ENCODE measurements around the gene RASEF.

Gene RASEF

GRCh38 chr9:82996941-82997340, 66.0 kb downstream of the RASEF start:
- Histone ChIP-seq H3K4me3 (IDR thresholded peaks at IDR 0.05; ENCODE audit: insufficient read depth, low read depth, low read length) (no peak overlapping the region), H3K36me3 (ENCODE audit: insufficient read depth) (no peaks in the 10 kb centered on the region), H3K79me2 (ENCODE audit: insufficient read depth, low read depth) (no peaks in the 10 kb centered on the region), H3K27me3 (ENCODE audit: insufficient read depth, low read depth) (no peaks in the 10 kb centered on the region), H3K4me2 (no peak overlapping the region), H3K4me1 (ENCODE audit: low read depth, poor library complexity, severe bottlenecking) (no peaks in the 10 kb centered on the region), H4K20me1 (ENCODE audit: insufficient read depth) (no peaks in the 10 kb centered on the region), H3K9ac (no peak overlapping the region), H3K27ac (no peak overlapping the region), H2AFZ (ENCODE audit: low read depth) (no peak overlapping the region)
- no peak for TF ChIP-seq CTCF (conservative IDR thresholded peaks at IDR 0.05; ENCODE audit: low read depth, low read length)

GRCh38 chr9:82993856-82994605, 68.9 kb downstream of the RASEF start:
- Histone ChIP-seq H2AFZ (ENCODE audit: low read depth) (no peak overlapping the region), H3K4me3 (IDR thresholded peaks at IDR 0.05; ENCODE audit: insufficient read depth, low read depth, low read length) (no peak overlapping the region), H3K9ac (no peak overlapping the region), H3K36me3 (ENCODE audit: insufficient read depth) (no peaks in the 10 kb centered on the region), H3K79me2 (ENCODE audit: insufficient read depth, low read depth) (no peaks in the 10 kb centered on the region), H3K4me2 (no peak overlapping the region), H4K20me1 (ENCODE audit: insufficient read depth) (no peaks in the 10 kb centered on the region), H3K27me3 (ENCODE audit: insufficient read depth, low read depth) (no peaks in the 10 kb centered on the region), H3K27ac (no peak overlapping the region), H3K4me1 (ENCODE audit: low read depth, poor library complexity, severe bottlenecking) (no peaks in the 10 kb centered on the region)
- no peak for TF ChIP-seq CTCF (conservative IDR thresholded peaks at IDR 0.05; ENCODE audit: low read depth, low read length)

GRCh38 chr9:82991671-82992070, 71.3 kb downstream of the RASEF start:
- H3K4me1 ChIP-seq (ENCODE audit: low read depth, poor library complexity, severe bottlenecking) = no peaks in the 10 kb centered on the region
- H3K9ac ChIP-seq = no peak overlapping the region
- H2AFZ ChIP-seq (ENCODE audit: low read depth) = no peak overlapping the region
- H3K27me3 ChIP-seq (ENCODE audit: insufficient read depth, low read depth) = no peaks in the 10 kb centered on the region
- H3K36me3 ChIP-seq (ENCODE audit: insufficient read depth) = no peaks in the 10 kb centered on the region
- no peak overlapping the region for H3K4me2 ChIP-seq
- no peak overlapping the region for H3K4me3 ChIP-seq (IDR thresholded peaks at IDR 0.05; ENCODE audit: insufficient read depth, low read depth, low read length)
- no peak overlapping the region for H3K27ac ChIP-seq
- TF ChIP-seq CTCF (conservative IDR thresholded peaks at IDR 0.05; ENCODE audit: low read depth, low read length) = no peak
- H4K20me1 ChIP-seq (ENCODE audit: insufficient read depth) = no peaks in the 10 kb centered on the region
- no peaks in the 10 kb centered on the region for H3K79me2 ChIP-seq (ENCODE audit: insufficient read depth, low read depth)

GRCh38 chr9:82989929-82990328, 73.0 kb downstream of the RASEF start:
- Histone ChIP-seq H3K36me3 (ENCODE audit: insufficient read depth) (no peaks in the 10 kb centered on the region), H4K20me1 (ENCODE audit: insufficient read depth) (no peaks in the 10 kb centered on the region), H3K9ac (no peak overlapping the region)

More at GRCh38 chr9:82989929-82990328, 73.0 kb downstream of the RASEF start:
- no peak overlapping the region for H3K4me2 ChIP-seq
- H3K27ac ChIP-seq = no peak overlapping the region
- no peaks in the 10 kb centered on the region for H3K27me3 ChIP-seq (ENCODE audit: insufficient read depth, low read depth)
- no peak overlapping the region for H3K4me3 ChIP-seq (IDR thresholded peaks at IDR 0.05; ENCODE audit: insufficient read depth, low read depth, low read length)
- H2AFZ ChIP-seq (ENCODE audit: low read depth) = no peak overlapping the region
- no peaks in the 10 kb centered on the region for H3K79me2 ChIP-seq (ENCODE audit: insufficient read depth, low read depth)
- no peak for TF ChIP-seq CTCF (conservative IDR thresholded peaks at IDR 0.05; ENCODE audit: low read depth, low read length)
- no peaks in the 10 kb centered on the region for H3K4me1 ChIP-seq (ENCODE audit: low read depth, poor library complexity, severe bottlenecking)
